ENCODE results near the gene THAP3. TPM values are rescaled to one million over a fixed set of nuclear protein-coding genes. Genes with fewer than 3 reads are reported as not detected.
A peak's percentile ranks its signal among the peaks of the same experiment; 100 is the strongest.

The THAP3 gene
- total and polyA plus RNA-seq, 9 of the 15 experiments (the other 6 are each of a cell fraction or from before 2014, with no cell fraction given), result 1.9 to 31.2 (median 18.2) TPM

DNA sequence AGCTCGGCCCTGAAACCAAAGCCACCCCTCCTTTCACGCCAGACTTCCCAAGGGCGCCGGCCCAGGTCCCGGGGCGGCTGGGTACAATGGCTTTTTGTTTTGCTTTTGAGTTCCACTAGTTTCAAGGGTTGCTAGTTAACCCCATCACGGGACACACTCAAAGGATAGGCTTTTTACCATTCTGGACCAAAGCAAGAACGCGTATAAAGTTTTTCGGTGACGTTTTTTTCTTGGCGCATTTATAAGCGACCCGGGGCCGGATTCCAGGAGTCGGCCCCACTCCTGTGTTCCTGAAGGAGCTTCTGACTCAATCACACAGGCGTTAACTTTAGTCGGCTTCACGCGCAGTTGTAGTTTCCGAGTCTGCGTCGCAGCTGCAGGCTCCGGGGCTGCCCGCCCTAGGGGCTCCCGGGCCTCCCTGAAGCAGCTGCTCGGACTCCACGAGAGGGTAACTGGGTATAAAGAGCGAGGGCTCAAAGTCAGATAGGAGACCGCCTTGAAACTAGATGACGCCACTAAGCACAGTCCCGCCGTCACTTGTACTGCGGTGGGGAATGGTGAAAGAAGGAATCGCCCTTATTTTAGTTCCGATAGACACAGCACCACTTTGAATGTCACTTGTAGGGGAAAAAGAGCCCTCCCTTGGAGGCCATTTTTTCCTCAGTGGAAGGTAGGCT is 21.3 kb upstream of the THAP3 start (continued):
- TF ChIP-seq CREB1 (IDR thresholded peaks at IDR 0.05) (peak; percentile 67), CREB1 (CRISPR knock-in tag; IDR thresholded peaks at IDR 0.05) (peak; percentile 70), POLR2AphosphoS5 (IDR thresholded peaks at IDR 0.05; ENCODE audit: control insufficient read depth, insufficient read depth, low read depth, low read length) (peak; percentile 45; the same call in 1 of the 2 replicates), ESRRA (IDR thresholded peaks at IDR 0.05; ENCODE audit: borderline replicate concordance, low read depth) (no peak), STAT5A (IDR thresholded peaks at IDR 0.05; ENCODE audit: borderline replicate concordance, low read length) (peak; percentile 14; the same call in 1 of the 2 replicates), ZNF197 (CRISPR knock-in tag; IDR thresholded peaks at IDR 0.05; ENCODE audit: low read depth) (0 out of 2 replicates have a peak, but pooled peaks have one; percentile 2), ZNF282 (CRISPR knock-in tag; IDR thresholded peaks at IDR 0.05) (no peak), PML (IDR thresholded peaks at IDR 0.05; ENCODE audit: low read length) (no peak), NR2C1 (IDR thresholded peaks at IDR 0.05) (no peak), NR2C1 (tag; IDR thresholded peaks at IDR 0.05) (0 out of 2 replicates have a peak, but pooled peaks have one; percentile 39)
- TF ChIP-seq, protein P1, sequence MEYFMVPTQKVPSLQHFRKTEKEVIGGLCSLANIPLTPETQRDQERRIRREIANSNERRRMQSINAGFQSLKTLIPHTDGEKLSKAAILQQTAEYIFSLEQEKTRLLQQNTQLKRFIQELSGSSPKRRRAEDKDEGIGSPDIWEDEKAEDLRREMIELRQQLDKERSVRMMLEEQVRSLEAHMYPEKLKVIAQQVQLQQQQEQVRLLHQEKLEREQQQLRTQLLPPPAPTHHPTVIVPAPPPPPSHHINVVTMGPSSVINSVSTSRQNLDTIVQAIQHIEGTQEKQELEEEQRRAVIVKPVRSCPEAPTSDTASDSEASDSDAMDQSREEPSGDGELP (CRISPR knock-in tag; IDR thresholded peaks at IDR 0.05; ENCODE audit: borderline replicate concordance), result peak; percentile 61; the same call in 1 of the 2 replicates
- TF ChIP-seq, protein P2, sequence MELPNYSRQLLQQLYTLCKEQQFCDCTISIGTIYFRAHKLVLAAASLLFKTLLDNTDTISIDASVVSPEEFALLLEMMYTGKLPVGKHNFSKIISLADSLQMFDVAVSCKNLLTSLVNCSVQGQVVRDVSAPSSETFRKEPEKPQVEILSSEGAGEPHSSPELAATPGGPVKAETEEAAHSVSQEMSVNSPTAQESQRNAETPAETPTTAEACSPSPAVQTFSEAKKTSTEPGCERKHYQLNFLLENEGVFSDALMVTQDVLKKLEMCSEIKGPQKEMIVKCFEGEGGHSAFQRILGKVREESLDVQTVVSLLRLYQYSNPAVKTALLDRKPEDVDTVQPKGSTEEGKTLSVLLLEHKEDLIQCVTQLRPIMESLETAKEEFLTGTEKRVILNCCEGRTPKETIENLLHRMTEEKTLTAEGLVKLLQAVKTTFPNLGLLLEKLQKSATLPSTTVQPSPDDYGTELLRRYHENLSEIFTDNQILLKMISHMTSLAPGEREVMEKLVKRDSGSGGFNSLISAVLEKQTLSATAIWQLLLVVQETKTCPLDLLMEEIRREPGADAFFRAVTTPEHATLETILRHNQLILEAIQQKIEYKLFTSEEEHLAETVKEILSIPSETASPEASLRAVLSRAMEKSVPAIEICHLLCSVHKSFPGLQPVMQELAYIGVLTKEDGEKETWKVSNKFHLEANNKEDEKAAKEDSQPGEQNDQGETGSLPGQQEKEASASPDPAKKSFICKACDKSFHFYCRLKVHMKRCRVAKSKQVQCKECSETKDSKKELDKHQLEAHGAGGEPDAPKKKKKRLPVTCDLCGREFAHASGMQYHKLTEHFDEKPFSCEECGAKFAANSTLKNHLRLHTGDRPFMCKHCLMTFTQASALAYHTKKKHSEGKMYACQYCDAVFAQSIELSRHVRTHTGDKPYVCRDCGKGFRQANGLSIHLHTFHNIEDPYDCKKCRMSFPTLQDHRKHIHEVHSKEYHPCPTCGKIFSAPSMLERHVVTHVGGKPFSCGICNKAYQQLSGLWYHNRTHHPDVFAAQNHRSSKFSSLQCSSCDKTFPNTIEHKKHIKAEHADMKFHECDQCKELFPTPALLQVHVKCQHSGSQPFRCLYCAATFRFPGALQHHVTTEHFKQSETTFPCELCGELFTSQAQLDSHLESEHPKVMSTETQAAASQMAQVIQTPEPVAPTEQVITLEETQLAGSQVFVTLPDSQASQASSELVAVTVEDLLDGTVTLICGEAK (IDR thresholded peaks at IDR 0.05), result peak; percentile 75
- TF ChIP-seq, protein P2 (CRISPR knock-in tag; IDR thresholded peaks at IDR 0.05), result no peak
- TF ChIP-seq, protein P3, sequence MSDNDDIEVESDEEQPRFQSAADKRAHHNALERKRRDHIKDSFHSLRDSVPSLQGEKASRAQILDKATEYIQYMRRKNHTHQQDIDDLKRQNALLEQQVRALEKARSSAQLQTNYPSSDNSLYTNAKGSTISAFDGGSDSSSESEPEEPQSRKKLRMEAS (CRISPR knock-in tag; IDR thresholded peaks at IDR 0.05), result no peak
- TF ChIP-seq, protein P4, sequence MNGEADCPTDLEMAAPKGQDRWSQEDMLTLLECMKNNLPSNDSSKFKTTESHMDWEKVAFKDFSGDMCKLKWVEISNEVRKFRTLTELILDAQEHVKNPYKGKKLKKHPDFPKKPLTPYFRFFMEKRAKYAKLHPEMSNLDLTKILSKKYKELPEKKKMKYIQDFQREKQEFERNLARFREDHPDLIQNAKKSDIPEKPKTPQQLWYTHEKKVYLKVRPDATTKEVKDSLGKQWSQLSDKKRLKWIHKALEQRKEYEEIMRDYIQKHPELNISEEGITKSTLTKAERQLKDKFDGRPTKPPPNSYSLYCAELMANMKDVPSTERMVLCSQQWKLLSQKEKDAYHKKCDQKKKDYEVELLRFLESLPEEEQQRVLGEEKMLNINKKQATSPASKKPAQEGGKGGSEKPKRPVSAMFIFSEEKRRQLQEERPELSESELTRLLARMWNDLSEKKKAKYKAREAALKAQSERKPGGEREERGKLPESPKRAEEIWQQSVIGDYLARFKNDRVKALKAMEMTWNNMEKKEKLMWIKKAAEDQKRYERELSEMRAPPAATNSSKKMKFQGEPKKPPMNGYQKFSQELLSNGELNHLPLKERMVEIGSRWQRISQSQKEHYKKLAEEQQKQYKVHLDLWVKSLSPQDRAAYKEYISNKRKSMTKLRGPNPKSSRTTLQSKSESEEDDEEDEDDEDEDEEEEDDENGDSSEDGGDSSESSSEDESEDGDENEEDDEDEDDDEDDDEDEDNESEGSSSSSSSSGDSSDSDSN (IDR thresholded peaks at IDR 0.05; ENCODE audit: borderline replicate concordance in 1 of 2, low read depth in 2 of 2, low read length in 2 of 2), result peak in 1 of 2 experiments; percentile 83; a peak in 2 of 4 replicates

Measured in K562 (cell line).